Stimulated activated memory B cell treated with anti-CD40 and anti-IgM and Interleukin-4, amounts not matched to agents 10 μg/mL and 1 μg/mL and 100 μg/mL, for 72 hours (primary cell): ENCODE measurements around the gene COMTD1.
A peak's percentile ranks its signal among the peaks of the same experiment; 100 is the strongest.
"Not testable (repeated sequence)": the region's sequence is repeated elsewhere in the genome, so short reads cannot be mapped to it uniquely, and the experiment has no call there.

ENCODE experiments used
- ATAC-seq: fragments of 150-1000 bp; cut with Tn5 transposase; 2 replicates; pipeline ENCODE4 v1.10.0; 2021
- H3K27ac Mint-ChIP-seq: one replicate; pipeline ENCODE4 v1.8.0; 2022; ENCODE audit warnings: mild to moderate bottlenecking, mixed read lengths
- H3K27me3 Mint-ChIP-seq: one replicate; pipeline ENCODE4 v1.8.0; 2022; ENCODE audit warnings: mixed read lengths
- H3K36me3 Mint-ChIP-seq: one replicate; pipeline ENCODE4 v1.8.0; 2022; ENCODE audit warnings: mixed read lengths
- H3K4me1 Mint-ChIP-seq: one replicate; pipeline ENCODE4 v1.8.0; 2022; ENCODE audit warnings: mixed read lengths
- H3K4me3 Mint-ChIP-seq: one replicate; pipeline ENCODE4 v1.8.0; 2022; ENCODE audit warnings: mild to moderate bottlenecking, moderate library complexity, mixed read lengths
- H3K9me3 Mint-ChIP-seq: one replicate; pipeline ENCODE4 v1.8.0; 2022; ENCODE audit warnings: mixed read lengths

Gene COMTD1

GRCh38 chr10:75234683-75235374, 928 bp downstream of the COMTD1 start:
- H3K27ac Mint-ChIP-seq, result peak overlapping the region; percentile 81
- H3K36me3 Mint-ChIP-seq, result peaks cover 19% of the 10 kb centered on the region
- peaks cover 23% of the 10 kb centered on the region for H3K4me1 Mint-ChIP-seq
- no peaks in the 10 kb centered on the region for H3K9me3 Mint-ChIP-seq
- H3K27me3 Mint-ChIP-seq, result no peaks in the 10 kb centered on the region
- ATAC-seq, result peak; percentile 0
- peak overlapping the region; percentile 79 for H3K4me3 Mint-ChIP-seq

GRCh38 chr10:75234017-75234682, 1.6 kb downstream of the COMTD1 start:
- Mint-ChIP-seq H3K4me1 (peaks cover 24% of the 10 kb centered on the region), H3K4me3 (peak overlapping the region; percentile 79), H3K36me3 (peaks cover 19% of the 10 kb centered on the region), H3K9me3 (no peaks in the 10 kb centered on the region), H3K27ac (peak overlapping the region; percentile 81), H3K27me3 (no peaks in the 10 kb centered on the region)
- peak; percentile 91 for ATAC-seq

DNA sequence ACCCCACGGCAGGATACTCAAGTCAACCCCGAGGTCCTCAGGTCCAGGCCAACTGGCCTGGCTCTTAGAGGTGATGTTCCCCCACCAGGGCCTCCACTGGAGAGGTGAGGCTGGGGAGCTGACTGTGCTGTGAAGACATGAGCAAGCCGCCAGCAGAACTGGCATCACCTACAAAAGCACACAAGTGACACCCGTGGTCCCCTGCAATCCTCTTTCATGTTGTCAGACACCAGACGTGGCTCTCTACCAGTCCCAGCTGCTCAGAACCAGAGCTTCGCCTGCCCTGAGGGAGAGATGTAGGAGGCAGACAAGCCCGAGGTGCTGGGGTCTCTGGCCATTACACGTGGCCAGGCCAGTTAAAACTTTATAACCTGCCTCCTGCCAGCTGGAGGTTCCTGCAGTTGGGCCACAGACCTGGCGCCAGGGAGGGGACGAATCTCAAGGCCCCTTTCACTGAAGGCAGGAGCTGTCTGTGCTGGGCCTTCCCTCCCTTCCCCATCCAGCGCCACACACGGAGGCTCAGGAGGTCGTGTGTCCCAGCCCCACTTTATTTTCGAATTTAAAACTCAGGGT, 2.2 kb downstream of the COMTD1 start:
- Mint-ChIP-seq H3K9me3 (no peaks in the 10 kb centered on the region), H3K27ac (peak overlapping the region; percentile 81), H3K4me1 (peaks cover 30% of the 10 kb centered on the region), H3K4me3 (peak overlapping the region; percentile 79), H3K36me3 (peaks cover 26% of the 10 kb centered on the region), H3K27me3 (no peaks in the 10 kb centered on the region)
- ATAC-seq, result no peak

GRCh38 chr10:75231672-75232581, 3.8 kb downstream of the COMTD1 start:
- Mint-ChIP-seq H3K36me3 (peaks cover 29% of the 10 kb centered on the region), H3K9me3 (no peaks in the 10 kb centered on the region), H3K4me1 (peaks cover 38% of the 10 kb centered on the region), H3K27me3 (no peaks in the 10 kb centered on the region), H3K27ac (no peak overlapping the region), H3K4me3 (peak overlapping the region; percentile 13)
- no peak for ATAC-seq

DNA sequence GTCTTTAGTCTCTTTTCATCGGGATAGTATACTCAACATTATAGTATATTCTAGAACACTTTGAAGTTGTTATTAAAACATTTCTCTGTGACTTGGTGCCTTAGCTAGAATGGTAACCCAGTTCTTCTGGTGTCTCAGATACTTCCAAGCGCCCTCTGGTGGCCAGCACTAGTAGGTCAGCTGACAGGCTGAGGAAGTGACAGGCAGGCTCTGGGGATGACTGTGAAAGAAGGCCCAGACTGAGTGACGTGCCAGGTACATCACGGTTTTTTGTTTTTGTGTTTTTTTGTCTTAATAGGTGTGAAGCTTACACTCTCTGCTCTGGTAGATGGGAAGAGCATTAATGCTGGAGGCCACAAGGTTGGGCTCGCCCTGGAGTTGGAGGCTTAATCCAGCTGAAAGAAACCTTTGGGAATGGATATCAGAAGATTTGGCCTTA, 5.1 kb downstream of the COMTD1 start:
- H3K9me3 Mint-ChIP-seq, result no peaks in the 10 kb centered on the region
- H3K36me3 Mint-ChIP-seq, result peaks cover 39% of the 10 kb centered on the region
- H3K27me3 Mint-ChIP-seq, result no peaks in the 10 kb centered on the region
- peak overlapping the region; percentile 58 for H3K27ac Mint-ChIP-seq
- peaks cover 45% of the 10 kb centered on the region for H3K4me1 Mint-ChIP-seq
- ATAC-seq, result peak; percentile 62
- no peak overlapping the region for H3K4me3 Mint-ChIP-seq

- ATAC-seq, result no peak
- peaks cover 39% of the 10 kb centered on the region for H3K36me3 Mint-ChIP-seq
- peaks cover 52% of the 10 kb centered on the region for H3K4me1 Mint-ChIP-seq
- H3K27ac Mint-ChIP-seq, result peak overlapping the region; percentile 58
- no peaks in the 10 kb centered on the region for H3K27me3 Mint-ChIP-seq
- H3K4me3 Mint-ChIP-seq, result no peak overlapping the region
- no peaks in the 10 kb centered on the region for H3K9me3 Mint-ChIP-seq
Observed at GRCh38 chr10:75229971-75230370, 5.8 kb downstream of the COMTD1 start.

- H3K4me1 Mint-ChIP-seq, result peaks cover 63% of the 10 kb centered on the region
- H3K36me3 Mint-ChIP-seq, result peaks cover 50% of the 10 kb centered on the region
- H3K27me3 Mint-ChIP-seq, result no peaks in the 10 kb centered on the region
- no peaks in the 10 kb centered on the region for H3K9me3 Mint-ChIP-seq
- no peak for ATAC-seq
- no peak overlapping the region for H3K4me3 Mint-ChIP-seq
- H3K27ac Mint-ChIP-seq, result peak overlapping the region; percentile 75
Observed at GRCh38 chr10:75228834-75229233, 6.9 kb downstream of the COMTD1 start.

GRCh38 chr10:75228278-75228677, 7.5 kb downstream of the COMTD1 start:
- Mint-ChIP-seq H3K27me3 (no peaks in the 10 kb centered on the region), H3K36me3 (peaks cover 55% of the 10 kb centered on the region), H3K9me3 (no peaks in the 10 kb centered on the region), H3K4me1 (peaks cover 63% of the 10 kb centered on the region), H3K4me3 (no peak overlapping the region), H3K27ac (peak overlapping the region; percentile 75)
- no peak for ATAC-seq

- Mint-ChIP-seq H3K4me3 (no peak overlapping the region), H3K9me3 (no peaks in the 10 kb centered on the region), H3K4me1 (peaks cover 70% of the 10 kb centered on the region), H3K27ac (peak overlapping the region; percentile 44), H3K27me3 (no peaks in the 10 kb centered on the region), H3K36me3 (peaks cover 62% of the 10 kb centered on the region)
- no peak for ATAC-seq
Observed at GRCh38 chr10:75226656-75227055, 9.1 kb downstream of the COMTD1 start.

DNA sequence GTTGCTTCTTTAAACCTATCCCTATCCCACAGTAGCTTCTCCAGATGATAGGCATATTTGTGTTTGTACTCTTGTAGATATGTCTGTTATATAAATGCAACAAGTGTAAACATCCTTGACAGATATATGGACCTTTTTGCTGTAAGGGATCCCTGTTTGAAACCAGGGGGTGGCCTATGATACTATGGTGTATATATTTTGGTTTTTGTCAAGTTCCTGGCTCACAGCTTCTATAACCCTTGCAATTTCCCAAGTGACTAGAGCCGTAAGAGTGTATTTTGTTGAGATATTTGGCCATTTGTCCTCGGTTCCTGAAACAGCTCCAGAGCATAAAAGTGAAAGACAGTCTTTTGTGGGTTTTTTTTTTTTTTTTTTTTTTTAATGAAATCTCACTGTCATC, 9.7 kb downstream of the COMTD1 start:
- no peak overlapping the region for H3K4me3 Mint-ChIP-seq
- H3K4me1 Mint-ChIP-seq, result peaks cover 75% of the 10 kb centered on the region
- H3K27me3 Mint-ChIP-seq, result no peaks in the 10 kb centered on the region
- H3K36me3 Mint-ChIP-seq, result peaks cover 62% of the 10 kb centered on the region
- peak overlapping the region; percentile 44 for H3K27ac Mint-ChIP-seq
- no peak for ATAC-seq
- no peaks in the 10 kb centered on the region for H3K9me3 Mint-ChIP-seq

DNA sequence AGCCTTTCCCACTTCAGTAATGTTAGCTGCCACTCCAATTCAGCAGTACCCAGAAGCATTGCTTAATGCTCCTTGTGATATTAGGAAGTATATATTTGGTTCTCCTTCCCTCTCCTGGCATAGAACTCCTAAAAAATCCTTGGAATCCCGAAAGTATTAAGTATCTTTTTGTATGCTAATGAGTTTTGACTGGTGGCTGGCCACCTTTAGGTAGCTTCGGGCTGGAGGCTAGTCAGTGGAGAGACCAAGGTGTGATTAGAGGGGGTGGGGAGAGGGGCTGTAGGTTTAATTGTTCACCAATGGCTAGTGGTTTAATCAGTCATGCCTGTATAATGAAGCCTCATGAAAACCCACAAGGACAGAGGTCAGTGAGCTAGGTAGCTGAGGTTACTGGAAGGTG, 12.2 kb downstream of the COMTD1 start:
- H3K27ac Mint-ChIP-seq, result peak overlapping the region; percentile 44
- no peaks in the 10 kb centered on the region for H3K27me3 Mint-ChIP-seq
- H3K36me3 Mint-ChIP-seq, result peaks cover 64% of the 10 kb centered on the region
- H3K4me1 Mint-ChIP-seq, result peaks cover 61% of the 10 kb centered on the region
- no peaks in the 10 kb centered on the region for H3K9me3 Mint-ChIP-seq
- H3K4me3 Mint-ChIP-seq, result no peak overlapping the region
- ATAC-seq, result no peak

DNA sequence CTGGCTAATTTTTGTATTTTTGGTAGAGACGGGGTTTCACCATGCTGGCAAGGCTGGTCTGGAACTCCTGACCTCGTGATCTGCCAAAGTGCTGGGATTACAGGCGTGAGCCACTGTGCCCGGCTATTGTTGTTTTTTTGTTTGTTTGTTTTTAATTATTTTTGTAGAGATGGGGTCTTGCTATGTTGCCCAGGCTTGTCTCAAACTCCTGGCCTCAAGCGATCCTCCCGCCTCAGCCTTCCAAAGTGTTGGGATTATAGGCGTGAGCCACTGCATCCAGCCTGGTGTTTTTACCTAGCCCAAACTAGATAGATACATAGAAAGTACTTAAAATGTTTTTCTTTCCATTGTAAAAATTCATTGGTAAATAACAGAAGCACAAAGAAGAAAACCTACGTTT, 14.3 kb downstream of the COMTD1 start:
- H3K4me3 Mint-ChIP-seq, H3K27ac Mint-ChIP-seq: not testable (repeated sequence)
- peaks cover 50% of the 10 kb centered on the region for H3K4me1 Mint-ChIP-seq

DNA sequence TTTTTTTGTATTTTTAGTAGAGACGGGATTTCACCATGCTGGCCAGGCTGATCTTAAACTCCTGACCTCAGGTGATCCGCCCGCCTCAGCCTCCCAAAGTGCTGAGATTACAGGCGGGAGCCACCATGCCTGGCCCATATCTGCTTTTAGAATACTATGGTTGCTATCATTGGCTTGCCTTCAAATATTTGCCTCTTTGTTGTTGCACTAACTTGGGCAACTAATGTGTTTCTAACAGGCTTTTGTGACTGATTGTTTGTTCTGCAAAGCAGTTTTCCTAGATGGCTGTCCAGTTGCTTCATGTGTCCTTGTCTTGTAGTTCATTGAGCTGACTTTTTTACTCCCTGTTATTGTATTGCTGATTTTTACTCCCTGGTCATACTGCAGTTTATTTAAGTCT, 15.5 kb downstream of the COMTD1 start:
- H3K27me3 Mint-ChIP-seq, result no peaks in the 10 kb centered on the region
- peaks cover 46% of the 10 kb centered on the region for H3K4me1 Mint-ChIP-seq
- peak overlapping the region; percentile 10 for H3K27ac Mint-ChIP-seq

More for the DNA sequence above, 14.3 kb downstream of the COMTD1 start:
- H3K27me3 Mint-ChIP-seq, H3K9me3 Mint-ChIP-seq, ATAC-seq: not testable (repeated sequence)
- peaks cover 60% of the 10 kb centered on the region for H3K36me3 Mint-ChIP-seq

GRCh38 chr10:75212343-75212742, 23.4 kb downstream of the COMTD1 start:
- Mint-ChIP-seq H3K4me3 (peak overlapping the region; percentile 46), H3K4me1 (peaks cover 35% of the 10 kb centered on the region), H3K9me3 (no peaks in the 10 kb centered on the region), H3K27ac (peak overlapping the region; percentile 97), H3K27me3 (no peaks in the 10 kb centered on the region), H3K36me3 (peaks cover 21% of the 10 kb centered on the region)
- no peak for ATAC-seq

More for the DNA sequence above, 15.5 kb downstream of the COMTD1 start:
- no peak for ATAC-seq
- Mint-ChIP-seq H3K9me3 (no peaks in the 10 kb centered on the region), H3K36me3 (peaks cover 62% of the 10 kb centered on the region), H3K4me3 (no peak overlapping the region)
